T-helper 2 cell treated with Interferon-gamma antibody and Interleukin-4, amounts not matched to agents 5 μg/mL and 100 μg/mL, for 36 hours (primary cell): Measurements from ENCODE around the gene PLPPR2.
"Not testable (repeated sequence)": the region's sequence is repeated elsewhere in the genome, so short reads cannot be mapped to it uniquely, and the experiment has no call there.

Experiments used
- DNase-seq: peaks from one replicate; pipeline ENCODE4 v3.0.0; 2021; ENCODE audit warnings: low spot score
- H3K27ac Mint-ChIP-seq: one replicate; pipeline ENCODE4 v1.8.0; 2021; ENCODE audit warnings: mild to moderate bottlenecking, mixed read lengths
- H3K27me3 Mint-ChIP-seq: one replicate; pipeline ENCODE4 v1.8.0; 2021; ENCODE audit warnings: low read depth, mixed read lengths
- H3K36me3 Mint-ChIP-seq: one replicate; pipeline ENCODE4 v1.8.0; 2021; ENCODE audit warnings: low read depth, mixed read lengths
- H3K4me1 Mint-ChIP-seq: one replicate; pipeline ENCODE4 v1.8.0; 2021; ENCODE audit warnings: low read depth, mixed read lengths
- H3K4me3 Mint-ChIP-seq: one replicate; pipeline ENCODE4 v1.8.0; 2022; ENCODE audit warnings: mild to moderate bottlenecking, moderate library complexity, mixed read lengths
- H3K9me3 Mint-ChIP-seq: one replicate; pipeline ENCODE4 v1.8.0; 2021; ENCODE audit warnings: mixed read lengths

PLPPR2 gene

GRCh38 chr19:11373885-11374432 lies 18.7 kb downstream of the PLPPR2 start:
- Mint-ChIP-seq H3K4me3 (no peak overlapping the region), H3K27me3 (no peaks in the 10 kb centered on the region), H3K4me1 (peaks cover 20% of the 10 kb centered on the region), H3K9me3 (no peaks in the 10 kb centered on the region), H3K27ac (no peak overlapping the region), H3K36me3 (peaks cover 18% of the 10 kb centered on the region)
- DNase-seq: no peak

- H3K27ac Mint-ChIP-seq: no peak within 1 kb of the TSS
- peaks cover 18% of the 10 kb centered on the region for H3K36me3 Mint-ChIP-seq
- H3K4me1 Mint-ChIP-seq: peaks cover 22% of the 10 kb centered on the region
- H3K4me3 Mint-ChIP-seq: no peak within 1 kb of the TSS
- no peaks in the 10 kb centered on the region for H3K27me3 Mint-ChIP-seq
- H3K9me3 Mint-ChIP-seq: no peaks in the 10 kb centered on the region
- DNase-seq: peak; percentile 97
These were observed 19.4 kb downstream of the PLPPR2 start, which contains the start of gene SWSAP1 for GRCh38 chr19:11374433-11375142. Gene SWSAP1, plus strand, starts transcription at chr19:11374666. Its CDS starts 15 bp downstream, at chr19:11374681.

GRCh38 chr19:11375143-11375948 lies 20.1 kb downstream of the PLPPR2 start:
- Mint-ChIP-seq H3K4me1 (peaks cover 28% of the 10 kb centered on the region), H3K36me3 (peaks cover 20% of the 10 kb centered on the region), H3K4me3 (no peak overlapping the region), H3K27me3 (no peaks in the 10 kb centered on the region), H3K27ac (no peak overlapping the region), H3K9me3 (no peaks in the 10 kb centered on the region)
- peak; percentile 72 for DNase-seq

DNA sequence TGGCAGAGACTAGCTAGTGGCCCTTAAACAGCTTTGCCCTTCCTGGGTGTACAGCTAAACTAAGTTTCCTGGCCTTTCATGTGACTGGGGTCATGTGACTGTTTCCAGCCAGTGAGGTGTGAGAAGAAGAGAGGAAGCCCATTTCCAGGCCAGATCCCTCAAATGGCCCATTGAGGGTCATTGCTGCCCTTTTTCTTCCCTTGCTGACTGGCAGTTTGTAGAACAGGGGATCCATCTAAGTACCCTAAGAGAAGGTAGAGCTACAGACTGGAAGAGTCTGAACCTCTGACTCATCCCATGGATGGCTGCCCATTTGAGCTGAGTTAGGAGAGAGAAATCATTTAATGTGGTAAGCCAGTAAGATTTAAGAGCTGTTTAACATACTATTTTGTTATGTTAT lies 22.0 kb downstream of the PLPPR2 start:
- Mint-ChIP-seq H3K27me3 (peaks cover 6% of the 10 kb centered on the region), H3K4me3 (peak overlapping the region; percentile 78), H3K36me3 (peaks cover 16% of the 10 kb centered on the region), H3K9me3 (no peaks in the 10 kb centered on the region), H3K27ac (peak overlapping the region; percentile 91), H3K4me1 (peaks cover 36% of the 10 kb centered on the region)
- peak; percentile 36 for DNase-seq

GRCh38 chr19:11377756-11378155 lies 22.5 kb downstream of the PLPPR2 start:
- DNase-seq: no peak
- no peaks in the 10 kb centered on the region for H3K9me3 Mint-ChIP-seq
- peaks cover 8% of the 10 kb centered on the region for H3K27me3 Mint-ChIP-seq
- H3K36me3 Mint-ChIP-seq: peaks cover 16% of the 10 kb centered on the region
- H3K27ac Mint-ChIP-seq: no peak overlapping the region
- no peak overlapping the region for H3K4me3 Mint-ChIP-seq
- H3K4me1 Mint-ChIP-seq: peaks cover 38% of the 10 kb centered on the region

DNA sequence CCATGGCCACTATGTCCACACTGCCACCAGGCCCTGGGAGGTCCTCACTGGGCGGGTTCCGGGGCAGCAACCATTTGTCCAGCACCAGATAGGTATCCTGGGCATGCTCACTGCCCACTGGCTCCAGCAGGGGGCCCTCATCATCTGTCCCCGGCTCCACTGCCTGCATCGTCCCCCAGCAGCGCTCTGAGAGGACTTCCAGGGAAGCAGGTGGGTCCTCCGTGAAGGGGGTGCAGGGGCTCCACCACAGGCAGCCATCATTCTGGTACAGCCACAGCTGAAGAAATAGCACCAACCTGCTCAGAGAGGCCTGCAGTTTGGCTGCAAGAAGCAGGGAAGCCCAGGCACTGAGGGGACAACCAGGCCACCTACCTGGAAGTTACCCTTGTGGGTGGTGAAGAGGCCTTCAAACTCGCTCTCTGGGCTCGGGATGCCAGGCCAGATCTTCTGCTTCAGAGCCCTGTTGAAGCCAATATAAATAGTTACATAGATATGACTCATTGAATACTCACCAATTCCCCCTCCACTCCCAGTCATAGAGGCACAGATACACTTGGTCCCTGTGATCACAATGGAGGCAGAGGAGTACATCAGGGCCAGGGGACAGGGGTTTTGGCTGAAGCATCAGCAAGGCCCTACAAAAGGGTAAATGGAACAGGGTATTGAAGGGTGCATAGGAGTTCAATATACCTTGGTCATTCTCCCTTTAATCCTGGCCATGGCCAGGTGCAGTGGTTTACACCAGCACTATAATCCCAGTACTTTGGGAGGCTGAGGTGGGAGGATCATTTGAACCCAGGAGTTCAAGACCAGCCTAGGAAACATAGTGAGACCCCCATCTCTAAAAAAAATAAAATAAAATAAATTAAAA lies 23.3 kb downstream of the PLPPR2 start:
- peak overlapping the region; percentile 69 for H3K27ac Mint-ChIP-seq
- H3K27me3 Mint-ChIP-seq: peaks cover 12% of the 10 kb centered on the region
- H3K4me3 Mint-ChIP-seq: no peak overlapping the region
- DNase-seq: no peak
- H3K4me1 Mint-ChIP-seq: peaks cover 38% of the 10 kb centered on the region
- H3K36me3 Mint-ChIP-seq: peaks cover 16% of the 10 kb centered on the region
- H3K9me3 Mint-ChIP-seq: no peaks in the 10 kb centered on the region

- H3K36me3 Mint-ChIP-seq: peaks cover 16% of the 10 kb centered on the region
- peak overlapping the region; percentile 25 for H3K4me3 Mint-ChIP-seq
- peak overlapping the region; percentile 100 for H3K27ac Mint-ChIP-seq
- DNase-seq, H3K9me3 Mint-ChIP-seq: not testable (repeated sequence)
- peaks cover 38% of the 10 kb centered on the region for H3K4me1 Mint-ChIP-seq
- peaks cover 15% of the 10 kb centered on the region for H3K27me3 Mint-ChIP-seq
These were observed 24.1 kb downstream of the PLPPR2 start for GRCh38 chr19:11379269-11379845.

- H3K4me1 Mint-ChIP-seq: peaks cover 40% of the 10 kb centered on the region
- H3K4me3 Mint-ChIP-seq: peak overlapping the region; percentile 88
- H3K27ac Mint-ChIP-seq: peak overlapping the region; percentile 100
- H3K36me3 Mint-ChIP-seq: peaks cover 16% of the 10 kb centered on the region
- no peak for DNase-seq
- no peaks in the 10 kb centered on the region for H3K9me3 Mint-ChIP-seq
- H3K27me3 Mint-ChIP-seq: peaks cover 20% of the 10 kb centered on the region
These were observed 24.7 kb downstream of the PLPPR2 start for GRCh38 chr19:11379857-11380350.

GRCh38 chr19:11380653-11381537 lies 25.7 kb downstream of the PLPPR2 start:
- Mint-ChIP-seq H3K27ac (peak overlapping the region; percentile 100), H3K36me3 (peaks cover 16% of the 10 kb centered on the region), H3K9me3 (no peaks in the 10 kb centered on the region), H3K27me3 (peaks cover 24% of the 10 kb centered on the region), H3K4me1 (peaks cover 35% of the 10 kb centered on the region), H3K4me3 (peak overlapping the region; percentile 88)
- peak; percentile 96 for DNase-seq

GRCh38 chr19:11382898-11383705 lies 27.9 kb downstream of the PLPPR2 start:
- Mint-ChIP-seq H3K36me3 (peaks cover 7% of the 10 kb centered on the region), H3K27ac (peak overlapping the region; percentile 82), H3K4me3 (peak overlapping the region; percentile 88), H3K9me3 (no peaks in the 10 kb centered on the region), H3K4me1 (peaks cover 24% of the 10 kb centered on the region), H3K27me3 (peaks cover 27% of the 10 kb centered on the region)
- DNase-seq: peak; percentile 33

DNA sequence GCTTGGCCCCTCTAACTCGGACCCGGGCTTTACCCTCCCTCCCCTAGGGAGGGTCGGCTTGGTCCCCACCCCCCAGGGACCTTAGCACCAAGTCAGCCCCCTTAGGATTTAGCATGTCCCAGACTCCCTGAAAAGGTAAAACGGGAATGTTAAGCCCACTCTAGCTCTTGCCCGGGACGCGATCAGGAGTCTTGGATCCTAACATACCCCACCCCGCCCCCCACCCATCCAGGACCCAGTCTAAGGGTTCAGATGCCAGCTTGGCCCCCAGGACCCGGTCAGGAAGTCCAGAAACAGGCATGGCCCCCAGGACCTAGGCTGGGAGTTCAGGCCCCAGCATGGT lies 28.4 kb downstream of the PLPPR2 start:
- Mint-ChIP-seq H3K36me3 (peaks cover 3% of the 10 kb centered on the region), H3K27me3 (peaks cover 27% of the 10 kb centered on the region), H3K27ac (no peak overlapping the region), H3K4me3 (no peak overlapping the region), H3K9me3 (no peaks in the 10 kb centered on the region), H3K4me1 (peaks cover 23% of the 10 kb centered on the region)
- no peak for DNase-seq

DNA sequence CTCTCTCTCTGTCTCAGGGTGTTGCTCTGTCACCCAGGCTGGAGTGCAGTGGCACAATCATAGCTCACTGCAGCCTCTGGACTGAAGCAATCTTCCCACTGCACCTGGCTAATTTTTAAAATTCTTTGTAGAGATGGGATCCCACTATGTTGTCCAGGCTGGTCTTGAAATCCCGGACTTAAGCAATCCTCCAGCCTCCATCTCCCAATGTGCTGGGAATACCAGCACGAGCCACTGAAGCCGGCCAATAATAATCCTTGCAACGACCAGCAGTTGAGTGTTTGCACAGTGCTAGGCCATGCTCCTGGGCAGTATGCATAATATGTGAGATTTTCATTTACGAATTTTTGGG lies 29.5 kb downstream of the PLPPR2 start:
- no peak overlapping the region for H3K4me3 Mint-ChIP-seq
- peaks cover 2% of the 10 kb centered on the region for H3K36me3 Mint-ChIP-seq
- no peak overlapping the region for H3K27ac Mint-ChIP-seq
- DNase-seq: no peak
- H3K4me1 Mint-ChIP-seq: peaks cover 20% of the 10 kb centered on the region
- H3K9me3 Mint-ChIP-seq: no peaks in the 10 kb centered on the region
- H3K27me3 Mint-ChIP-seq: peaks cover 27% of the 10 kb centered on the region
